ENCODE data around the gene IER5. TPM values are rescaled to one million over a fixed set of nuclear protein-coding genes. Genes with fewer than 3 reads are reported as not detected.

IER5 gene
- total RNA-seq, 1 experiment from 2014 or later: 9.4 TPM

GRCh38 chr1:181116819-181117390 lies 28.4 kb downstream of the IER5 start:
- Histone ChIP-seq H3K27me3 (replicated peaks; ENCODE audit: control insufficient read depth, insufficient read depth, low read length) (no peaks in the 10 kb centered on the region), H3K4me3 (ENCODE audit: low read depth, low read length) (no peak overlapping the region), H3K36me3 (ENCODE audit: control insufficient read depth, insufficient read depth, low read length) (no peaks in the 10 kb centered on the region), H3K4me1 (peaks cover 70% of the 10 kb centered on the region), H3K9me3 (peaks cover 6% of the 10 kb centered on the region; the same call in 1 of the 2 replicates)
- TSS peak; percentile 41 for BruUV-seq (replicated peaks)
- ChIA-PET POLR2A (interaction anchor here (0.7 to 1.2 kb wide), 6 partner anchors 9 to 95 kb away, joined by 3 to 21 read pairs (median 4); no protein-coding TSS in a partner anchor), CTCF (interaction anchor here (0.5 to 1.5 kb wide), 5 partner anchors 12 to 235 kb away, joined by 3 to 9 read pairs (median 4); no protein-coding TSS in a partner anchor)
- intact Hi-C loops (cut with micrococcal nuclease; ENCODE audit: unreplicated experiment): no loop called here
- H3K4me3 Mint-ChIP-seq (ENCODE audit: unreplicated experiment): no peak overlapping the region
- H3K4me1 Mint-ChIP-seq (ENCODE audit: low read depth, unreplicated experiment): peaks cover 56% of the 10 kb centered on the region
- H3K27me3 Mint-ChIP-seq (ENCODE audit: insufficient read depth, unreplicated experiment): no peaks in the 10 kb centered on the region
- H3K9me3 Mint-ChIP-seq (ENCODE audit: unreplicated experiment): no peaks in the 10 kb centered on the region
- peak overlapping the region; percentile 95 for H3K27ac Mint-ChIP-seq (ENCODE audit: unreplicated experiment)
- H3K36me3 Mint-ChIP-seq (ENCODE audit: insufficient read depth, unreplicated experiment): peaks cover 16% of the 10 kb centered on the region
- no peak for TF ChIP-seq CTCF (IDR thresholded peaks at IDR 0.05; ENCODE audit: insufficient read depth in 1 of 2, low read depth in 1 of 2, low read length in 1 of 2, severe bottlenecking in 1 of 2, unreplicated experiment in 1 of 2)
- DNase-seq: no peak

GRCh38 chr1:181117648-181118449 lies 29.3 kb downstream of the IER5 start:
- H3K36me3 ChIP-seq (ENCODE audit: control insufficient read depth, insufficient read depth, low read length): no peaks in the 10 kb centered on the region
- no peak for TF ChIP-seq CTCF (IDR thresholded peaks at IDR 0.05; ENCODE audit: insufficient read depth in 1 of 2, low read depth in 1 of 2, low read length in 1 of 2, severe bottlenecking in 1 of 2, unreplicated experiment in 1 of 2)
- DNase-seq: peak; percentile 80 to 92
- peaks cover 60% of the 10 kb centered on the region for H3K4me1 ChIP-seq
- peak overlapping the region; percentile 95 for H3K27ac Mint-ChIP-seq (ENCODE audit: unreplicated experiment)
- ChIA-PET CTCF (interaction anchor here (0.6 to 1.5 kb wide), 5 partner anchors 13 to 236 kb away, joined by 3 to 9 read pairs (median 4); no protein-coding TSS in a partner anchor), POLR2A (interaction anchor here (0.7 to 1.2 kb wide), 6 partner anchors 9 to 96 kb away, joined by 3 to 21 read pairs (median 4); no protein-coding TSS in a partner anchor)
- H3K4me3 ChIP-seq (ENCODE audit: low read depth, low read length): no peak overlapping the region
- H3K36me3 Mint-ChIP-seq (ENCODE audit: insufficient read depth, unreplicated experiment): peaks cover 9% of the 10 kb centered on the region
- H3K27me3 Mint-ChIP-seq (ENCODE audit: insufficient read depth, unreplicated experiment): no peaks in the 10 kb centered on the region
- no peaks in the 10 kb centered on the region for H3K9me3 Mint-ChIP-seq (ENCODE audit: unreplicated experiment)
- peaks cover 54% of the 10 kb centered on the region for H3K4me1 Mint-ChIP-seq (ENCODE audit: low read depth, unreplicated experiment)
- no peaks in the 10 kb centered on the region for H3K27me3 ChIP-seq (replicated peaks; ENCODE audit: control insufficient read depth, insufficient read depth, low read length)
- no TSS peak for BruUV-seq (replicated peaks)
- peaks cover 6% of the 10 kb centered on the region; the same call in 1 of the 2 replicates for H3K9me3 ChIP-seq
- intact Hi-C loops (cut with micrococcal nuclease; ENCODE audit: unreplicated experiment): loop anchor here (2.0 kb wide), 2 partner anchors 13 to 17 kb away; no protein-coding TSS in a partner anchor
- H3K4me3 Mint-ChIP-seq (ENCODE audit: unreplicated experiment): peak overlapping the region; percentile 43

Measured in Caco-2 (cell line).